NCI-H2081 (cell line): ENCODE data around the gene BEST2.
"Not testable (repeated sequence)": the region's sequence is repeated elsewhere in the genome, so short reads cannot be mapped to it uniquely, and the experiment has no call there.

ENCODE experiments used
- DNase-seq, 2 experiments: peaks; one replicate each; lab custom pipeline; 2025; lab: John Stamatoyannopoulos, UW

BEST2 gene

DNA sequence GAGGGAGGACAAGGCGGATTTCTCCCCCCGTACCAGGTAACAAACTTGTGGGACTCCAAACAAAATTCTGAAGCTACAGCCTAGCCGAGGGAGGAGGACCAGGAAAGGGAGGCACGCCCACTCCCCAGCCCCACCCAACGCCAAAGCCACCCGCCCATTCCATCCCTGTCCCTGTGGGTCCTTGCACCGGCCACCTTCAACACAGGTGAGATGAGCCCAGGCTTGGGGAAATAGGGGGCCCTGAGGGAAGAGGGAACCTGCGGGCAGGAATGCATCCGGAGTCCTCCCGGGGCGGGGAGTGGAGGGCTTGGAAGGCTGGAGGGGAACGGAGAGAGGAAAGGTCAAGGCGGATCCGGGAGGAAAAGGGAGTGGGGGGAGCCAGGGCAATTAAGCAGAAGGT, at the start of gene BEST2:
Gene BEST2 (plus strand): TSS at position 157 of the 400 bp plus-strand sequence. CDS start 802 bp downstream, outside the sequence.
- DNase-seq = no peak

DNA sequence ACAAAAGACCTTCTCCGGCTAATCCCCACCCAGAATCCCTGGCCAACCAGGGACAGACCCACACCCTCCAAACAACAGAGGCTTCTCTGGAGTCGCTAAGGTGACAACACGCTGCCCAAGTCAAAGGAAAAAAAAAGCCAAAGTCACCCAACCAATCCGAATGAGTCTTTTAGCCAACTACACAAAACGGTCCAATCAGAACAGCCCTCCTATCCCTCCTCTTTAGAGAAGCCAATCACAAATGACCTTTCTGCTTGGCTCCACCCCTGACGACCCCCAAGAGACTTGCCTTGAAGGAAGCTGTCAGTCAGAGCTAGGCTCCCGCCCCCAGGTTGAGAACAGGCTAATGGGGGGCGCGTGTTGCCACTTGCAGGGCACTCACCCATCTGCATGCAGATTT, 48.5 kb upstream of the BEST2 start:
- DNase-seq = peak in 1 of 2 experiments; percentile 37

DNA sequence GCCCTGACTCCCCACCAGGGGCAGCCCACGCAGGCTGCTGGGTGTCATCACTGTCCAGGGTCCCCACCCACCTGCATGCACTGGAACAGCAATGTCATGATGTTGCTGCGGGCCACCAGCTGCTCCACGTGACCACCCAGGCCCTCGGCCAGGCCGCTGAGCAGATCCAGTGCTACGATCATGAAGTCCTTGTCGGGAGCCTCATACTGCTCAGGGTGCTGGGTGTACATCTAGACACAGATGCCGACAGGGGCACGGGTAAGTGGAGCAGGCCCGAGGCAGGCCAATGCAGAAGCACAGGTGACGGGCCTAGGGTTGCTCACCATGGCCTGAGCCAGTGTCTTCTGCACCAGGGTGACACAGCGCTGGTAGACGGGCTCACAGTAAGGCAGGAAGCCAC, 46.4 kb upstream of the BEST2 start:
- no peak for DNase-seq

DNA sequence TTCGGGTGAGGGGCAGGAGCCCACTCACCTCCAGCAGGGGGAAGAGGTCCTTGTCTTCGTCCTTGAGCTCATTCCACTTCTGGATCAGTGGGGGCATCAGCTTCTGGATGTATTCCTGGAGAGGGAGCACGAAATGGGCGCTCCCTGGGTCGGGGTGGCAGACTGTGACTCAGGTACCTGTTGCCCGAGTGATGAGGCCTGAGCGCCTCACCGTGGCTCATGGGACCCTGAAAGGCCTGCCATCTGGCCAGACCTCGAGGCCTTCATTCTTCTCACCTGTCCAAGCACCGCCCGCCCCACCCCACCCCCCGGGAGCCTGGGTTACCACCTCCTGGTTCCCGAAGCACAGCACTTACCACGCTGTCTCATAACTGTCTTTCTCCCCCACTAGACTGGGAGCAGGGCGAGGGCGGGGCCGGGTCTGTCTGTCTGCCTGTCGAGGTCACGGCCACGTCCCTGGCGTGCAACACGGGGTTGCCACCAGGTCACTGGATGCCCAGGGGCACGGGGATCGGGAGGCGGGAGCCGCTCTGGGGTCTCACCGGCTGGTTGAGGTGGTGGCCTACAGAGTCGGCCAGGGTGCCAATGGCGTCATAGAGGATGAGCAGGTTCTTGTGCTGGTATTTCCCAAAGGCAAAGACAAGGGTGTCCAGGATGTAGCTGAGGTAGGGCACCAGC, 45.8 kb upstream of the BEST2 start:
- DNase-seq = no peak

- DNase-seq = no peak
Measured at GRCh38 chr19:12706332-12706718, 45.3 kb upstream of the BEST2 start.

DNA sequence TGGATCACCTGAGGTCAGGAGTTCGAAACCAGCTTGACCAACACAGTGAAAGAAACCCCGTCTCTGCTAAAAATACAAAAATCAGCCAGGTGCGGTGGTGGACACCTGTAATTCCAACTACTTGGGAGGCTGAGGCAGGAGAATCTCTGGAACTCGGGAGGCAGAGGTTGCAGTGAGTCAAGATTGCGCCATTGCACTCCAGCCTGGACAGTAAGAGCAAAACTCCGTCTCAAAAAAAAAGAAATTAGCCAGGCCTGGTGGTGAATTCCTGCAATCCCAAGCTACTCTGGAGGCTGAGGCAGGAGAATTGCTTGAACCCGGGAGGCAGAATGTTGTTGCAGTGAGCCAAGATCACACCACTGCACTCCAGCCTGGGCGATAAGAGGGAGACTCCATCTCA, 43.0 kb upstream of the BEST2 start:
- DNase-seq = no peak

GRCh38 chr19:12711187-12711586, 40.4 kb upstream of the BEST2 start:
- no peak for DNase-seq

GRCh38 chr19:12712077-12712476, 39.5 kb upstream of the BEST2 start:
- not testable (repeated sequence) for DNase-seq

DNA sequence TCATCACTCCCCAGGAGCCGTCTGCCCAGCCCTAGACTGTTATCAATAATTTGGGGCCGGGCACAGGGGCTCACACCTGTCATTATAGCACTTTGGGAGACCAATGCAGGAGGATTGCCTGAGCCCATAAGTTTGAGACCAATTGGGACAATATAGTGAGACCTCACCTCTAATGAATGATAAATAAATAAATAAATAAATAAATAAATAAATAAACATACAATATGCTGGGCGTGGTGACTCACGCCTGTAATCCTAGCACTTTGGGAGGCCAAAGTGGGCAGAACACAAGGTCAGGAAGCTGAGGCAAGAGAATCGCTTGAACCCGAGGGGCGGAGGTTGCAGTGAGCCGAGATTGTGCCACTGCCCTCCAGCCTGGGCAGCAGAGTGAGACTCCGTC, 38.3 kb upstream of the BEST2 start:
- DNase-seq = not testable (repeated sequence)

GRCh38 chr19:12715102-12715501, 36.5 kb upstream of the BEST2 start:
- DNase-seq = no peak

GRCh38 chr19:12715929-12716328, 35.7 kb upstream of the BEST2 start:
- DNase-seq = no peak

- DNase-seq = no peak
Measured at GRCh38 chr19:12720296-12720695, 31.3 kb upstream of the BEST2 start.

DNA sequence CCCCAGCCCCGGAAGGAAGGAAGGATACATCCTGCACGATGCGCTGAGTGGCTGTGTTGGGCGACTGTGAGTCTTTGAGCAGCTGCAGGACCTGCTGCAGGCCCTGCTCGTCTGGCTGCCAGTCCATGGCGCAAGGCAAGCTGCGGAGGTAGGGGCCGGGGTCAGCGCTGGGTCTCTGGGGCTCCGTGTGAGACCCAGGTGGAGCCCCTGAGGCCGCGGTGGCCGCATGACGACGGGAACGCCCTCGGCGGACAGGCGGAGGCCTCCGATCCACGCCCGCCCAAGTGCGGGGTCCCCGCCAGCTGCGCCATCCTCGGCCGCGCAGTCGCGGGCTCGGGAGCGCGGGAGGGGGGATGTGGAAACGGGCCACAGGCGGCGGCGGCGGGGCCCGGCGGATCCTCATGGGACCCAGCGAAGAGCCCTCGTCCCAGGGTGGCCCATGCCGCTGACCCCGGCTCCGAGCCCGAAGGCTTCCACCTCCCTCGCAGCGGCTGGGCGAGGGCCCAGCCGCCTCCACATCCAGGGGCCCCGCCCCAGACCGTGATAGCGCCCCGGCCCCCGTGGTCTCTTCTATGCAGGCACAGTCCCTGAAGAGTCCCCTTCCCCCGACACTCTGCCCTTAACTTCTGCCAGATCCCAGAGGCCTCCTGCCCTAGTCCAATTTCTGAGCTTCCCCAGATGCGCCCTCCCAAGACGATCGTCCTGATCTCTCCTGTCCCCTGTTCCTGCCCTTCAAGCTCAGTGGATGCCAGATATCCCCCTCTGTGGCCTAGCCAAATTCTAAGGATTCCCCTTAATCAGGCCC, 30.5 kb upstream of the BEST2 start:
- no peak for DNase-seq

- peak; percentile 33 to 58 for DNase-seq
Measured at GRCh38 chr19:12721656-12722565, 29.7 kb upstream of the BEST2 start.

- peak; percentile 97 to 100 for DNase-seq
Measured at GRCh38 chr19:12722566-12723380, 28.8 kb upstream of the BEST2 start.

GRCh38 chr19:12723381-12723640, 28.3 kb upstream of the BEST2 start:
- no peak for DNase-seq

DNA sequence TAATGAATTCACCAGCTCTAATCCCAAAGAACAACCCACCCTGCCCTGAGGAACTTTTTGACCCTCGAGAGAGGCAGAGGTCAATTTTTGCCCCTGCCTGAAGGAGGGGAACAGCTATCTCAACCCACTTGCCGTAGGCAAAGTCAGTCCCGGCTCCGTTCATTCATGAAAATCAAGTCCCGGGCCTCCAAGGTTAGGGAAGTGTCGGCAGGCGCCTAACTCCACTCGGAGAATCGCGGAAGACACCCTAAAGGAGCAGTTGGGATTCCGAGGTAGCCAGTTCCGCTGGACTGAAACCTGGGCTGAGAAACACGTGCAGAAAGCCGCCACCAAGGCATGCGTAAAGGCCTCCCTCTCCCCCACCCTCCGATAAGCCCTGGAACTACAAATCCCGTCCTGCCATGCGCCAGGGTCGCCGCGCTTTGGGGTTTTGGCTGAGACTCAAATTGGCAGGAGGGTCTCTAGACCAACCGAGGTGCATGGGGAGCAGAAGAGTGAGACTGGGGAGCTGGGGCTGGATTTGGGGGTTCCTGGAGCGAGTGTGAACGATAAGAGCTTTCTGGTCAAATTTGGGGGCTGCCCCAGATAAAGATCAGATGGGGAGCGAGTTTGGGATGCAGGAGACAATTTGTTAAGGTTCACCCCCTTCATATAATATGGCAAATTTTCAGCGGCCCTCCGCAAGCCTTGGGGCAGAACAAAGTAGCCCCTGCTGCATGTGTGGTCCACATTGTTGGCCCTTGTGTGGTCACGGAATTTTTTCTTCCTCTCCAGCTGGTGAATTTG, 27.8 kb upstream of the BEST2 start, which contains the start of gene TNPO2:
Gene TNPO2 (minus strand): TSS at position 292 of the 786 bp plus-strand sequence. CDS start 2,955 bp downstream, outside the sequence.
- peak; percentile 60 to 82 for DNase-seq

DNA sequence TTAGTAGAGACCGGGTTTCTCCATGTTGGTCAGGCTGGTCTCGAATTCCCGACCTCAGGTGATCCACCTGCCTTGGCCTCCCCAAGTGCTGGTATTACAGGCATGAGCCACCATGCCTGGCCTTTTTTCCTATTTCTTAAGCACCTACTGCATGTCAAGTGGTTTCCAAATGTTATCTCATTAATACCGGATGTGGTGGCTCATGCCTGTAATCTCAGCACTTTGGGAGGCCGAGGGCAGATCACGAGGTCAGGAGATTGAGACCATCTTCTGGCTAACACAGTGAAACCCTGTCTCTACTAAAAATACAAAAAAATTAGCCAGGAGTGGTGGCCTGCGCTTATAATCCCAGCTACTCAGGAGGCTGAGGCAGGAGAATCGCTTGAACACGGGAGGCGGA, 26.0 kb upstream of the BEST2 start:
- not testable (repeated sequence) for DNase-seq

- no peak for DNase-seq
Measured at GRCh38 chr19:12726988-12727316, 24.6 kb upstream of the BEST2 start.

DNA sequence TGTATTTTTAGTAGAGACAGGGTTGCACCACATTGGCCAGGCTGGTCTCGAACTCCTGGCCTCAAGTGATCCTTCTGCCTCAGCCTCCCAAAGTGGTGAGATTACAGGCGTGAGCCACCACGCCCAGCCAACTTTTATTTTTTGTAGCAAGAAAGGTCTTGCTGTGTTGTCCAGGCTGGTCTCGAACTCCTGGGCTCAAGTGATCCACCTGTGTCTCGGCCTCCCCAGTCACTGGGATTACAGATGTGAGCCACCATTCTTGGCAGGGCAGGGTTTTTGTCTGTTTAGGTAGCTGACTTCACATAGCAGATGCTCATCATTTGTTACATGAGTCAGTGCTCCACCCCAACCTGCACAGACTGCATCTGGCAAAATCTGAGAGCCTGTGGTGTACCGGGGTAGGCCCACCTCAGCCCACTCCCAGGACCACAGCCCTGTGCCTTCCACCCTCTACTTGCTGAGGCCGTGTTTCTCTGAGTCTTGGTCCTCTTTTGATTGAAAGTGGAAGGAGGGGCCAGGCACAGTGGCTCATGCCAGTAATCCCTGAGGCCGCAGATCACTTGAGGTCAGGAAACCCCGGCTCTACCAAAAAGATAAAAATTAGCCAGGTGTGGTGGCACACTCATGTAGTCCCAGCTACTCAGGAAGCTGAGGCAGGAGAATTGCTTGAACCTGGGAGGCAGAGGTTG, 23.7 kb upstream of the BEST2 start:
- no peak for DNase-seq
